T-helper 17 cell (primary cell): ENCODE results near the gene P3R3URF. TPM values are rescaled to one million over a fixed set of nuclear protein-coding genes. Genes with fewer than 3 reads are reported as not detected.

Experiments
- ATAC-seq: fragments of 150-1000 bp; cut with Tn5 transposase; 2 replicates; pipeline ENCODE4 v1.10.0; 2021; ENCODE audit warnings: mild to moderate bottlenecking, moderate library complexity
- DNase-seq, 3 donors: peaks; one replicate each; pipeline versions ENCODE4 v3.0.0 to v3.0.0-alpha.2; 2020 to 2021
- H3K9me3 ChIP-seq: one replicate; pipeline ENCODE4 v1.7.0; 2013; ENCODE audit warnings: low read length, mild to moderate bottlenecking; ENCODE audit not compliant: control insufficient read depth, poor library complexity, severe bottlenecking
- H3K27ac Mint-ChIP-seq: one replicate; pipeline ENCODE4 v1.8.0; 2022; ENCODE audit warnings: mild to moderate bottlenecking, moderate library complexity, mixed read lengths
- H3K27me3 Mint-ChIP-seq: one replicate; pipeline ENCODE4 v1.8.0; 2022; ENCODE audit warnings: mixed read lengths
- H3K36me3 Mint-ChIP-seq: one replicate; pipeline ENCODE4 v1.8.0; 2022; ENCODE audit warnings: low read depth, mixed read lengths
- H3K4me1 Mint-ChIP-seq: one replicate; pipeline ENCODE4 v1.8.0; 2022; ENCODE audit warnings: mild to moderate bottlenecking, mixed read lengths
- H3K4me3 Mint-ChIP-seq: one replicate; pipeline ENCODE4 v1.8.0; 2022; ENCODE audit warnings: mild to moderate bottlenecking, moderate library complexity, mixed read lengths
- total RNA-seq, 4 donors: library from RNA in 2 of 4; stranded (reverse) in 2 of 4; gene quantifications; one replicate each; pipeline ENCODE4 v1.2.3 and lab custom pipeline; 2022 to 2026

Gene P3R3URF
- total RNA-seq, 2 donors from 2014 or later, result not detected

GRCh38 chr1:46205141-46205540, 28.9 kb upstream of the P3R3URF start:
- H3K36me3 Mint-ChIP-seq, result peaks cover 2% of the 10 kb centered on the region
- no peak overlapping the region for H3K4me3 Mint-ChIP-seq
- DNase-seq, result no peak
- H3K4me1 Mint-ChIP-seq, result peaks cover 5% of the 10 kb centered on the region
- H3K27ac Mint-ChIP-seq, result no peak overlapping the region
- H3K27me3 Mint-ChIP-seq, result peaks cover 7% of the 10 kb centered on the region
- H3K9me3 ChIP-seq, result no peaks in the 10 kb centered on the region
- ATAC-seq, result no peak

- H3K36me3 Mint-ChIP-seq, result peaks cover 2% of the 10 kb centered on the region
- H3K4me3 Mint-ChIP-seq, result no peak overlapping the region
- peaks cover 6% of the 10 kb centered on the region for H3K27me3 Mint-ChIP-seq
- H3K27ac Mint-ChIP-seq, result no peak overlapping the region
- DNase-seq, result no peak
- ATAC-seq, result no peak
- H3K4me1 Mint-ChIP-seq, result peaks cover 5% of the 10 kb centered on the region
- no peaks in the 10 kb centered on the region for H3K9me3 ChIP-seq
These were observed 28.1 kb upstream of the P3R3URF start for GRCh38 chr1:46204406-46204742.

GRCh38 chr1:46203738-46204405, 27.6 kb upstream of the P3R3URF start:
- Mint-ChIP-seq H3K4me3 (peak overlapping the region; percentile 66), H3K27ac (no peak overlapping the region)

GRCh38 chr1:46199233-46199749, 23.0 kb upstream of the P3R3URF start:
- peaks cover 22% of the 10 kb centered on the region for H3K4me1 Mint-ChIP-seq
- peaks cover 6% of the 10 kb centered on the region for H3K27me3 Mint-ChIP-seq
- ATAC-seq, result no peak
- peaks cover 6% of the 10 kb centered on the region for H3K36me3 Mint-ChIP-seq
- no peaks in the 10 kb centered on the region for H3K9me3 ChIP-seq
- no peak for DNase-seq
- H3K4me3 Mint-ChIP-seq, result peak overlapping the region; percentile 83
- H3K27ac Mint-ChIP-seq, result peak overlapping the region; percentile 29

More at GRCh38 chr1:46203738-46204405, 27.6 kb upstream of the P3R3URF start:
- Mint-ChIP-seq H3K4me1 (peaks cover 8% of the 10 kb centered on the region), H3K27me3 (peaks cover 6% of the 10 kb centered on the region), H3K36me3 (peaks cover 2% of the 10 kb centered on the region)
- no peak for ATAC-seq
- DNase-seq, result no peak
- no peaks in the 10 kb centered on the region for H3K9me3 ChIP-seq

- DNase-seq, result peak; percentile 72 to 75 (median 74)
- Mint-ChIP-seq H3K27me3 (peaks cover 5% of the 10 kb centered on the region), H3K36me3 (peaks cover 6% of the 10 kb centered on the region), H3K4me1 (peaks cover 22% of the 10 kb centered on the region), H3K27ac (peak within 1 kb of the TSS; percentile 76), H3K4me3 (peak within 1 kb of the TSS; percentile 83)
- peak; percentile 95 for ATAC-seq
- H3K9me3 ChIP-seq, result no peaks in the 10 kb centered on the region
These were observed 21.9 kb upstream of the P3R3URF start, which contains the start of gene POMGNT1 for GRCh38 chr1:46197964-46198811. POMGNT1 (minus strand) TSS chr1:46198434; CDS start chr1:46197821, 613 bp downstream.

GRCh38 chr1:46197560-46197963, 21.3 kb upstream of the P3R3URF start:
- Mint-ChIP-seq H3K36me3 (peaks cover 8% of the 10 kb centered on the region), H3K4me1 (peaks cover 18% of the 10 kb centered on the region), H3K4me3 (peak overlapping the region; percentile 80), H3K27me3 (no peaks in the 10 kb centered on the region), H3K27ac (peak overlapping the region; percentile 76)
- no peaks in the 10 kb centered on the region for H3K9me3 ChIP-seq
- DNase-seq (no peak), ATAC-seq (no peak)

GRCh38 chr1:46196609-46197008, 20.3 kb upstream of the P3R3URF start:
- Mint-ChIP-seq H3K27me3 (no peaks in the 10 kb centered on the region), H3K4me3 (peak overlapping the region; percentile 36), H3K36me3 (peaks cover 8% of the 10 kb centered on the region), H3K4me1 (peaks cover 17% of the 10 kb centered on the region), H3K27ac (peak overlapping the region; percentile 82)
- ATAC-seq (no peak), DNase-seq (no peak)
- no peaks in the 10 kb centered on the region for H3K9me3 ChIP-seq

- Mint-ChIP-seq H3K27me3 (no peaks in the 10 kb centered on the region), H3K4me1 (peaks cover 17% of the 10 kb centered on the region), H3K4me3 (no peak overlapping the region), H3K27ac (no peak overlapping the region), H3K36me3 (peaks cover 10% of the 10 kb centered on the region)
- DNase-seq (no peak), ATAC-seq (no peak)
- no peaks in the 10 kb centered on the region for H3K9me3 ChIP-seq
These were observed 18.4 kb upstream of the P3R3URF start for GRCh38 chr1:46194641-46195193.

- H3K27ac Mint-ChIP-seq, result no peak overlapping the region
- DNase-seq (no peak), ATAC-seq (no peak)
- no peak overlapping the region for H3K4me3 Mint-ChIP-seq
- no peaks in the 10 kb centered on the region for H3K9me3 ChIP-seq
- H3K27me3 Mint-ChIP-seq, result no peaks in the 10 kb centered on the region
- peaks cover 15% of the 10 kb centered on the region for H3K4me1 Mint-ChIP-seq
- peaks cover 10% of the 10 kb centered on the region for H3K36me3 Mint-ChIP-seq
These were observed 17.8 kb upstream of the P3R3URF start for GRCh38 chr1:46193984-46194570.

- H3K27ac Mint-ChIP-seq, result no peak overlapping the region
- no peak for ATAC-seq
- H3K36me3 Mint-ChIP-seq, result peaks cover 10% of the 10 kb centered on the region
- no peaks in the 10 kb centered on the region for H3K27me3 Mint-ChIP-seq
- DNase-seq, result no peak
- peaks cover 15% of the 10 kb centered on the region for H3K4me1 Mint-ChIP-seq
- no peak overlapping the region for H3K4me3 Mint-ChIP-seq
- no peaks in the 10 kb centered on the region for H3K9me3 ChIP-seq
These were observed 17.0 kb upstream of the P3R3URF start for GRCh38 chr1:46193285-46193684.

GRCh38 chr1:46192171-46192570, 15.9 kb upstream of the P3R3URF start:
- no peak for ATAC-seq
- H3K4me3 Mint-ChIP-seq, result no peak overlapping the region
- H3K4me1 Mint-ChIP-seq, result peaks cover 16% of the 10 kb centered on the region
- no peak for DNase-seq
- H3K36me3 Mint-ChIP-seq, result peaks cover 10% of the 10 kb centered on the region
- H3K27ac Mint-ChIP-seq, result no peak overlapping the region
- no peaks in the 10 kb centered on the region for H3K27me3 Mint-ChIP-seq
- H3K9me3 ChIP-seq, result no peaks in the 10 kb centered on the region

GRCh38 chr1:46191033-46191701, 14.9 kb upstream of the P3R3URF start:
- peaks cover 8% of the 10 kb centered on the region for H3K36me3 Mint-ChIP-seq

More at GRCh38 chr1:46191033-46191701, 14.9 kb upstream of the P3R3URF start:
- H3K27me3 Mint-ChIP-seq, result no peaks in the 10 kb centered on the region
- H3K4me3 Mint-ChIP-seq, result no peak overlapping the region
- H3K4me1 Mint-ChIP-seq, result peaks cover 13% of the 10 kb centered on the region
- no peaks in the 10 kb centered on the region for H3K9me3 ChIP-seq
- no peak overlapping the region for H3K27ac Mint-ChIP-seq
- ATAC-seq, result no peak
- DNase-seq, result no peak
